SU-DHL-6 (cell line): ENCODE data around the gene CLSTN3.

Experiments
- H2AFZ ChIP-seq: fragments of 200-600 bp; sonication (generic); 2 replicates; pipeline ENCODE4 v1.6.1; 2014; ENCODE audit warnings: low read depth, mild to moderate bottlenecking, moderate library complexity, mixed read lengths, antibody characterized with exemption, low read length; ENCODE audit not compliant: severe bottlenecking
- H3F3A ChIP-seq: fragments of 200-600 bp; shearing (Covaris generic); 2 replicates; pipeline ENCODE4 v1.6.0; 2016; ENCODE audit warnings: antibody characterized with exemption, mild to moderate bottlenecking; ENCODE audit not compliant: insufficient read depth
- H3K27ac ChIP-seq: fragments of 200-600 bp; sonication (generic); 2 replicates; pipeline ENCODE4 v1.5.1; 2016; ENCODE audit warnings: low read depth, mild to moderate bottlenecking, low read length, moderate library complexity, mixed read lengths
- H3K27me3 ChIP-seq: fragments of 200-600 bp; sonication (generic), shearing (Covaris generic); 2 replicates; pipeline ENCODE4 v1.6.0; 2014; ENCODE audit warnings: mild to moderate bottlenecking, low read length
- H3K36me3 ChIP-seq: fragments of 200-600 bp; sonication (generic); 2 replicates; pipeline ENCODE4 v1.6.1; 2014; ENCODE audit warnings: mild to moderate bottlenecking, low read length, mixed read lengths
- H3K4me2 ChIP-seq: fragments of 300-600, 200-600 bp; shearing (Covaris generic), sonication (generic); 2 replicates; pipeline ENCODE4 v1.6.0; 2014; ENCODE audit warnings: low read length, low read depth, mild to moderate bottlenecking; ENCODE audit not compliant: poor library complexity, severe bottlenecking
- H3K4me3 ChIP-seq: fragments of 200-600 bp; sonication (generic); 2 replicates; pipeline ENCODE4 v1.5.1; 2014; ENCODE audit warnings: antibody characterized with exemption, low read length, mild to moderate bottlenecking, mixed read lengths; ENCODE audit not compliant: insufficient read depth, poor library complexity, severe bottlenecking
- H3K79me2 ChIP-seq: fragments of 200-600 bp; sonication (generic); 2 replicates; pipeline ENCODE4 v1.6.1; 2014; ENCODE audit warnings: mild to moderate bottlenecking, low read length, moderate library complexity; ENCODE audit not compliant: insufficient read depth
- H3K9ac ChIP-seq: fragments of 200-600 bp; sonication (generic); 2 replicates; pipeline ENCODE4 v1.7.0; 2014; ENCODE audit warnings: mild to moderate bottlenecking, low read length
- H3K9me2 ChIP-seq: fragments of 200-600 bp; sonication (generic); replicated peaks from 2 replicates; pipeline ENCODE4 v1.6.1; 2014; ENCODE audit warnings: low read length; ENCODE audit not compliant: insufficient read depth
- H3K9me3 ChIP-seq: fragments of 200-600 bp; sonication (generic); 2 replicates; pipeline ENCODE4 v1.6.1; 2014; ENCODE audit warnings: low read length, mixed read lengths; ENCODE audit not compliant: insufficient read depth
- H4K20me1 ChIP-seq: fragments of 200-600 bp; sonication (generic); 2 replicates; pipeline ENCODE4 v1.6.1; 2014; ENCODE audit warnings: low read depth, mild to moderate bottlenecking, antibody characterized with exemption, low read length, moderate library complexity, mixed read lengths
- EZH2phosphoT487 ChIP-seq: fragments of 200-600 bp; sonication (generic), shearing (Covaris generic); conservative IDR thresholded peaks from 2 replicates; pipeline ENCODE4 v1.6.1; 2018; ENCODE audit warnings: mild to moderate bottlenecking, antibody characterized with exemption, low read length, moderate library complexity, mixed read lengths
- TF ChIP-seq, protein P1 (sequence below): fragments of 200-600 bp; sonication (generic); IDR thresholded peaks from one replicate; pipeline ENCODE4 v1.5.1; 2017; ENCODE audit warnings: antibody characterized with exemption, mild to moderate bottlenecking, low read length, moderate library complexity; ENCODE audit not compliant: insufficient read depth, poor library complexity, severe bottlenecking

The CLSTN3 gene

GRCh38 chr12:7158781-7159609, 28.8 kb downstream of the CLSTN3 start:
- Histone ChIP-seq H3F3A (no peaks in the 10 kb centered on the region), H3K79me2 (no peaks in the 10 kb centered on the region), H4K20me1 (no peaks in the 10 kb centered on the region), H3K9me3 (no peaks in the 10 kb centered on the region), H3K27me3 (no peaks in the 10 kb centered on the region), H3K4me2 (no peak overlapping the region), H3K9ac (no peak overlapping the region), H2AFZ (no peak overlapping the region), H3K36me3 (no peaks in the 10 kb centered on the region), H3K27ac (no peak overlapping the region), H3K4me3 (no peak overlapping the region), H3K9me2 (no peaks in the 10 kb centered on the region)
- no peak for TF ChIP-seq EZH2phosphoT487
- TF ChIP-seq, protein P1, sequence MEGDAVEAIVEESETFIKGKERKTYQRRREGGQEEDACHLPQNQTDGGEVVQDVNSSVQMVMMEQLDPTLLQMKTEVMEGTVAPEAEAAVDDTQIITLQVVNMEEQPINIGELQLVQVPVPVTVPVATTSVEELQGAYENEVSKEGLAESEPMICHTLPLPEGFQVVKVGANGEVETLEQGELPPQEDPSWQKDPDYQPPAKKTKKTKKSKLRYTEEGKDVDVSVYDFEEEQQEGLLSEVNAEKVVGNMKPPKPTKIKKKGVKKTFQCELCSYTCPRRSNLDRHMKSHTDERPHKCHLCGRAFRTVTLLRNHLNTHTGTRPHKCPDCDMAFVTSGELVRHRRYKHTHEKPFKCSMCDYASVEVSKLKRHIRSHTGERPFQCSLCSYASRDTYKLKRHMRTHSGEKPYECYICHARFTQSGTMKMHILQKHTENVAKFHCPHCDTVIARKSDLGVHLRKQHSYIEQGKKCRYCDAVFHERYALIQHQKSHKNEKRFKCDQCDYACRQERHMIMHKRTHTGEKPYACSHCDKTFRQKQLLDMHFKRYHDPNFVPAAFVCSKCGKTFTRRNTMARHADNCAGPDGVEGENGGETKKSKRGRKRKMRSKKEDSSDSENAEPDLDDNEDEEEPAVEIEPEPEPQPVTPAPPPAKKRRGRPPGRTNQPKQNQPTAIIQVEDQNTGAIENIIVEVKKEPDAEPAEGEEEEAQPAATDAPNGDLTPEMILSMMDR: no peak

DNA sequence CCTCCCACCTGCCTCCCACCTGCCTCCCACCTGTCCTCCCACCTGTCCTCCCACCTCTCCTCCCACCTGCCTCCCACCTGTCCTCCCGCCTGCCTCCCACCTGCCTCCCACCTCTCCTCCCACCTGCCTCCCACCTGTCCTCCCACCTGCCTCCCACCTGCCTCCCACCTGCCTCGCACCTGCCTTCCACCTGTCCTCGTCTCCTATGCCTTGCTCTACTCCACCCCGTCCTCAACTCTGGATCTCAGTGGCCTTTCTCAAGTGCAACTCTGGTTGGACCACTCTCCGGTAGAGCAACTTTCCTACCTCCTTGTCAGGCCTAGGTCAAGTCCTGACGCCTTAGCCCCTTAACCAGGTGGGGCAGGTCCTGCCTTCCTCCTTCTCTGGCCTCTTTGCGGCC, 30.0 kb downstream of the CLSTN3 start:
- no peaks in the 10 kb centered on the region for H3F3A ChIP-seq
- no peaks in the 10 kb centered on the region for H3K9me2 ChIP-seq
- no peak overlapping the region for H3K4me3 ChIP-seq
- no peak overlapping the region for H3K9ac ChIP-seq
- H3K36me3 ChIP-seq: no peaks in the 10 kb centered on the region
- H3K79me2 ChIP-seq: no peaks in the 10 kb centered on the region
- no peak overlapping the region for H3K4me2 ChIP-seq
- H2AFZ ChIP-seq: no peak overlapping the region
- TF ChIP-seq EZH2phosphoT487: no peak
- TF ChIP-seq, protein P1: no peak
- no peak overlapping the region for H3K27ac ChIP-seq
- H3K27me3 ChIP-seq: no peaks in the 10 kb centered on the region
- no peaks in the 10 kb centered on the region for H4K20me1 ChIP-seq
- H3K9me3 ChIP-seq: no peaks in the 10 kb centered on the region; the same call in 1 of the 2 replicates

GRCh38 chr12:7161327-7161726, 31.2 kb downstream of the CLSTN3 start:
- H3K27me3 ChIP-seq: no peaks in the 10 kb centered on the region
- TF ChIP-seq, protein P1: no peak
- TF ChIP-seq EZH2phosphoT487: no peak
- no peak overlapping the region for H3K27ac ChIP-seq
- H4K20me1 ChIP-seq: no peaks in the 10 kb centered on the region
- no peak overlapping the region for H3K4me3 ChIP-seq
- H3K79me2 ChIP-seq: no peaks in the 10 kb centered on the region
- H3K9ac ChIP-seq: no peak overlapping the region
- no peaks in the 10 kb centered on the region for H3K9me2 ChIP-seq
- H2AFZ ChIP-seq: no peak overlapping the region
- H3K4me2 ChIP-seq: no peak overlapping the region
- H3K9me3 ChIP-seq: peaks cover 4% of the 10 kb centered on the region; the same call in 1 of the 2 replicates
- no peaks in the 10 kb centered on the region for H3K36me3 ChIP-seq
- H3F3A ChIP-seq: no peaks in the 10 kb centered on the region
